Activated CD4-positive, alpha-beta T cell treated with anti-CD3 and anti-CD28 coated beads, Interleukin-2, amount 50 U/mL, for 48 hours (primary cell): ENCODE measurements around the gene SAMSN1.
"Not testable (repeated sequence)": the region's sequence is repeated elsewhere in the genome, so short reads cannot be mapped to it uniquely, and the experiment has no call there.

Experiments used
- DNase-seq, 2 experiments: peaks; one replicate each; pipeline ENCODE4 v3.0.0-alpha.2; 2020

The SAMSN1 gene

GRCh38 chr21:14562959-14563358 lies 16.8 kb upstream of the SAMSN1 start:
- no peak for DNase-seq

- DNase-seq = no peak
Observed at GRCh38 chr21:14560555-14560954, 14.4 kb upstream of the SAMSN1 start.

- DNase-seq = no peak
Observed at GRCh38 chr21:14560139-14560538, 14.0 kb upstream of the SAMSN1 start.

- DNase-seq = no peak
Observed at GRCh38 chr21:14559102-14559501, 13.0 kb upstream of the SAMSN1 start.

GRCh38 chr21:14557413-14557812 lies 11.3 kb upstream of the SAMSN1 start:
- DNase-seq = no peak

GRCh38 chr21:14554948-14555347 lies 8.8 kb upstream of the SAMSN1 start:
- peak in 1 of 2 experiments; percentile 52 for DNase-seq

- no peak for DNase-seq
Observed at GRCh38 chr21:14553422-14553821, 7.3 kb upstream of the SAMSN1 start.

- DNase-seq = no peak
Observed at GRCh38 chr21:14551741-14552140, 5.6 kb upstream of the SAMSN1 start.

- no peak for DNase-seq
Observed at GRCh38 chr21:14550135-14550534, 4.0 kb upstream of the SAMSN1 start.

GRCh38 chr21:14548779-14549178 lies 2.7 kb upstream of the SAMSN1 start:
- DNase-seq = no peak

GRCh38 chr21:14547834-14548513 lies 1.9 kb upstream of the SAMSN1 start:
- no peak for DNase-seq

- DNase-seq = not testable (repeated sequence)
Observed at GRCh38 chr21:14546719-14547118, 604 bp upstream of the SAMSN1 start.

GRCh38 chr21:14543983-14544382 lies 2.1 kb downstream of the SAMSN1 start:
- no peak for DNase-seq

- no peak for DNase-seq
Observed at GRCh38 chr21:14542638-14543037, 3.5 kb downstream of the SAMSN1 start.

GRCh38 chr21:14541841-14542490 lies 4.1 kb downstream of the SAMSN1 start:
- DNase-seq = no peak

- no peak for DNase-seq
Observed at GRCh38 chr21:14538483-14538882, 7.6 kb downstream of the SAMSN1 start.

- DNase-seq = no peak
Observed at GRCh38 chr21:14536929-14537328, 9.2 kb downstream of the SAMSN1 start.

- DNase-seq = no peak
Observed at GRCh38 chr21:14535702-14536101, 10.4 kb downstream of the SAMSN1 start.

- DNase-seq = no peak
Observed at GRCh38 chr21:14533499-14534428, 12.4 kb downstream of the SAMSN1 start.

GRCh38 chr21:14531757-14532316 lies 14.3 kb downstream of the SAMSN1 start:
- DNase-seq = peak in 1 of 2 experiments; percentile 43

GRCh38 chr21:14530592-14530991 lies 15.5 kb downstream of the SAMSN1 start:
- DNase-seq = no peak

- DNase-seq = no peak
Observed at GRCh38 chr21:14528815-14529214, 17.3 kb downstream of the SAMSN1 start.
